NK-92 (cell line): Measurements from ENCODE around the gene WWP2.
"Not testable (repeated sequence)": the region's sequence is repeated elsewhere in the genome, so short reads cannot be mapped to it uniquely, and the experiment has no call there.

Experiments
- DNase-seq: peaks from one replicate; lab custom pipeline; 2025; ENCODE audit not compliant: unreplicated experiment; lab: John Stamatoyannopoulos, UW

Gene WWP2

DNA sequence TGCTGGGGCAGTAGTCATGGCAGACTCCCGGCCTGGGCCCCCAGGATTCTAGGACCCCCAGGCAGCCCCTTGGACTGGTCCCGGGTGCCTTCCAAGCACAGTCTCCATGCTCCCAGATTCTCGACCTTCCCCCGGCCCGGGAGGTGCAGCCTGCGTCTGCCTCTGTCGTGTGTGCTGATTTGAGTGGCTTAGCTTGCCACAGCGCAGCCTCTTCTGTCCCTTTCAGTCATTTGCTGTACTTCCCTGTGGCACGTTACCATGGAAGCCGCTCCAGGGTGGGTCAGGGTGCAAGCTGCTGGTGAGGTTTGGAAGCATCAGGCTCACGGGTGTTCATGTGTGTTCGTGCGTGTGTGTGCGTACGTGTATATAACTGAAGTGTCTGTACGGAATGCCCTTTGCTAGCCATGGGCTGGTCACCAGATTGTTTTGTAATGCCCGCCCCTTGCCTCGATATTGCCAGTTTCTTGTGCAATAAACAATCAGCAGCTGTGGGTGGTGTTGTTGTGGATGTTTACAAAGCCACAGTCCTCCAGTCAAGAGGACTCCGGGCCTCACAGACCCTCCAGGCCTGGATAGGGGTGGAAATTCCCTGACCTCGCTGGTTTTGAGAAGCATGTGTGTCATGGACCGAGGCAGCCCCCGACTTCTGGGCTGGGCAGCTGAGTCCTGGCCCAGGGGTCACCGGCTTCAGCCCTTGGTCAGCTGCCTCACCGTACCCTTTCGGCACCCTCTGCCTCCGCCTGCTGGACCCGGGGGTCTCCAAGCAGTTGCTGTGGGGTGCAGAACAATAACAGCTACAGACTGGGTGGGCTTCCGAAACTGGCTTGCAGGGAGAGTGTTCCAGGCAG lies 179.3 kb downstream of the WWP2 start:
- DNase-seq, result no peak

DNA sequence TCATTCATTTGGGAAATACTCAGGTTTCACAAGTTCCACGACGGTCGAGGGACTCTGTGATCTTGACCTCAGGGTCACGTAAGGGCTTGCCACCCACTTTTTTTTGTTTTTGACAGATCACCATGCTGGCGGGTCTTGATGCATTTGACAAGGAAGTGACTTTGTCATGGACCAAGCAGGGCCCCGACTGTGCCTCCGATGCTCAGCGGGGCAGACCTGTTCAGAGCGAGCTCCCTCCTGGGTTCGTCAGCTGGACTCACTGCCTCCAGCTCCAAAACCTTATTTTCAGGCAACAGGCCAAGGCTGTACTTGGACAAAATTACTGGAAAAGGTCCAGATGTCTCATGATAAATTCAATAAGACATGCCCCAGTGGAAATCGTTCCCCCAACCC lies 180.0 kb downstream of the WWP2 start:
- DNase-seq, result no peak

GRCh38 chr16:69942627-69943170 lies 180.6 kb downstream of the WWP2 start:
- DNase-seq, result no peak

GRCh38 chr16:69943241-69944036 lies 181.3 kb downstream of the WWP2 start:
- DNase-seq, result not testable (repeated sequence)

DNA sequence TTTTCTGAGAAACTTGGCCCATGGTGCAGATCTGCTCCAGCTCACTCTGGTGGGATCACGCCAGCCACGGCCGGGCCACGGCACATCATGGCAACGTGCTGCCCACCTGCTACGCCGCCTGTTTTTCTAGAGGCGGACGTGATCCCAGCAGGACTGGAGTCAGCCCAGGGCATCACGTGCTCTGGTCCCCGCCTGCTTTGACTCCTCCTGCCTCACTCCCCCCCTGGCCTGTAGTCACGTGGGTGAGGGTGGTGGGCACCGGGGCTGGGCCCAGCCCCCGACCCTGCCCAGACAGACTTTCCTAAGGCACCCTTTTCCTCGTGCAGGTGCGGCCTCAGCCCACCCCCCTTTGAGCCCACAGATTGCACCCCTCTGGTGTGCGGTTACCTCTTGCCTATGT lies 188.3 kb downstream of the WWP2 start:
- DNase-seq, result not testable (repeated sequence)

GRCh38 chr16:69951017-69951671 lies 189.0 kb downstream of the WWP2 start, which contains the start of gene CLEC18A:
TSS of gene CLEC18A (plus strand) at chr16:69951334. CDS start at chr16:69951367, 33 bp downstream.
- DNase-seq, result not testable (repeated sequence)

DNA sequence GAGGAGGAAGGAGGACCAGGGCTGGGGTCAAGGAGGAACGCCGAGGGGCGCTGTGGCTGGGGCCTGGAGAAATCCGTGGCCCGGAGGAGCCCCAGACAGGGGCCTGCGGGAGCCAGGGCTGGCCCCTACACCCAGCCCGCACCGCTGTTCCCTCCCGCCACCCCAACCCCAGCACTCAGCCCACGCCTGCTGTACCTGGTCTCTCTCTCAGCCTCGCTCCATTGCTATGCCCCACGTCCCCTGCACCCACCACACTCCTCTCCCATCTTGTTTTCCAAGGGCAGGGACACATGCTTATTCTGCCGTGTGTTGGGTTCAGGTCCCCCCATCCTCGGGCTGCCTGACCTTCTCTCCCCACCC lies 189.5 kb downstream of the WWP2 start:
- DNase-seq, result not testable (repeated sequence)

DNA sequence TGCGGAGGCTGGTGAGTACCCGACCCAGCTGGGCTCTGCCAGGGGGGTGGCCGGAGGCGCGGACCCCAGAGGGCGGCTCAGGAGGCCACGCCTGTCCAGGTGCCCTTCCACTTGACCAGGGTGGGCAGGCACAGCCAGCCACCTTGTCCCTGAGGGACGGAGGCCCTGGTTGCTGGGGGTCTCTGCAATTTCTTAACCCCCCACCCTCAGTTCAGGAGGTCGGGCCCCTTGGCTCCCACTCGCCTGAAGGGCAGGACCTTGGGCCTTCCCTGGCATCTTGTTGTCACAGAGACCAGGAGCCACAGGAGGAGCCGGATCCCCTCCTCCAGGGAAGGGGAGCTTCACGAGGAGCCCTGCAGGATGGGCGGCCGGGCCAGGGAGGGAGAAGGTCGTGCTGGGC lies 190.0 kb downstream of the WWP2 start:
- not testable (repeated sequence) for DNase-seq

GRCh38 chr16:69952572-69953355 lies 190.6 kb downstream of the WWP2 start:
- DNase-seq, result not testable (repeated sequence)

GRCh38 chr16:69954241-69954640 lies 192.1 kb downstream of the WWP2 start:
- not testable (repeated sequence) for DNase-seq

- DNase-seq, result not testable (repeated sequence)
Observed at GRCh38 chr16:69963312-69963711, 201.2 kb downstream of the WWP2 start.

DNA sequence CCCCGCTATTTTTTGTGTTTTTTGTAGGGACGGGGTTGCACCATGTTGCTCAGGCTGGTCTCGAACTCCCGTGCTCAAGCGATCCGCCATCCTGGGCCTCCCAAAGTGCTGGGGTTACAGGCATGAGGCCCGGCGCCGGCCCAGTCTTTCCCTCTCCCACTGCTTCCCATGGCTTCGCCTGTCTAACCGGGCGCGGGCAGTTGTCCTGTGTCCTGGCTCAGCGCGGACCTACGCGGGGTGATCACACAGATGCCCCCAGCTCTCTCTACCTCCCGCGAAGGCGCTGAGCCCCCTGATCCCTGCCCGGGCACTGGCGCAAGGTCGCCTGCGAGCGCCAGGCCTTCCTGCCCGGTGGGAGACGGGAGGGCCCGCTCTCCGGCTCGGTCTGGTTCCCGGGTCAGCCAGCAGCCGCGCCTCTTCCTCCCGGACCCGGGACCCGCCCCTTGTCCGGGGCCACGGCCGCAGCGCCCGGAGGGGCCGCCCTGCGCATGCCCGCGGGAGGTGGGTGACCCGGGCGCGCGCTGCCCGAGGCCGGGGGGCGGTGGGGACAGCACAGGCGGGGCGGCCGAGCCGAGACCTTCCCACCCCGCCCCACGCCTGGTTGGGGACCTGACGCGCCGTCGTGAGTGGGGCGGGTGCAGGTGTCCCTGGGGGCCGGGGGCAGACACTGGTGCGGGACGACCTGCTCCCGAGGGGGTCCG lies 203.0 kb downstream of the WWP2 start:
- DNase-seq, result not testable (repeated sequence)

- DNase-seq, result not testable (repeated sequence)
Observed at GRCh38 chr16:69965661-69966054, 203.5 kb downstream of the WWP2 start.

- DNase-seq, result not testable (repeated sequence)
Observed at GRCh38 chr16:69967688-69968087, 205.6 kb downstream of the WWP2 start.

DNA sequence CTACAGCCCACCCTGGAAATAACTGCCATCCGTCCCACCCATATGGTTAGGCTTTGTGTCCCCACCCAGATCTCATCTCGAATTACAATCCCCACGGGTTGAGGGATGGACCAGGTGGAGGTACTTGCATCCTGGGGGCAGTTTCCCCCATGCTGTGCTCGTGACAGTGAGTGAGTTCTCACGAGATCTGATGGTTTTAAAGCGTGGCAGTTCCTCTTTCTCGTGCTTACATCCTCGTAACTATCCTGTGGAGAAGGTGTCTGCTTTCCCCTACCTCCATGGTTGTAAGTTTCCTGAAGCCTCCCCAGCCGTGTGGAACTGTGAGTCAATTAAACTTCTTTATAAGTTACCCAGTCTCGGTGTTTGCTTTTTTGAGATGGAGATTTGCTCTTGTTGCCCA lies 206.0 kb downstream of the WWP2 start:
- not testable (repeated sequence) for DNase-seq

DNA sequence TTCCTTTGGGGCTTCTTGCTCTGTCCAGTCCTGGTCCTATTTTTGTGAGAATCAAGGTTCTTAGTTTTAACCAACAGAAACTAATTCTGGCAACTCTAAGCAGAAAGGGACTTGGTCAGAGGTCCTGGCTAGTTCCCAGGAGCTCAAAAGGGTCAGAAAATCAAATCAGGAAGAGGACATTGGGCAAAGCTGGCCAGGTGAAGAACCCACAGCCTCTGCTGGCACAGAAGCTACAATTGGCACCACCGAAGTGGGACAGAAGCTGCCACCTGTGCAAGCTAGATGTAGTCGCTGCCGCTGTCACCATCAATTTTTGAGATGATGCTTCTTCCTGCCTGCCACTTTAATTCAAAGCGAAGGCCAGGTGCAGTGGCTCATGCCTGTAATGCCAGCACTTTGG lies 207.5 kb downstream of the WWP2 start:
- not testable (repeated sequence) for DNase-seq

GRCh38 chr16:69972120-69972519 lies 210.0 kb downstream of the WWP2 start:
- not testable (repeated sequence) for DNase-seq

DNA sequence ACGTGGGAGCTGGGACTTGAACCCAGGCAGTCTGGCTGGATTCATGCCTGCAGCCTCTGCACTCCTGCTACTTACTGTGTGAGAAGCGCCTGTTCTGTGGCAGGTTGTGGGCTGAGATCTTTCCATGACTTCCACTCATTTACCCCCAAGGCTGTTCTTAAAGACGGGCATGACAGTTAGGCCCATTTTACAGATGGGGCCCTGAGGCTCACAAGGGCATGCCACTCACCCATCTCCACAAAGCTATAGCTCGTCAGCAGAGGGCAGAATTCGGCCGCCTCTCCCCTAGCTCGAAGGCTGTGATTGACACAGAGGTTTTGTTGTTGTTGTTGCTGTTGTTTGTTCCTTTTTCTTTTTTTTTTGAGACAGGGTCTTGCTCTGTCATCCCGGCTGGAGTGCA lies 210.8 kb downstream of the WWP2 start:
- DNase-seq, result not testable (repeated sequence)

DNA sequence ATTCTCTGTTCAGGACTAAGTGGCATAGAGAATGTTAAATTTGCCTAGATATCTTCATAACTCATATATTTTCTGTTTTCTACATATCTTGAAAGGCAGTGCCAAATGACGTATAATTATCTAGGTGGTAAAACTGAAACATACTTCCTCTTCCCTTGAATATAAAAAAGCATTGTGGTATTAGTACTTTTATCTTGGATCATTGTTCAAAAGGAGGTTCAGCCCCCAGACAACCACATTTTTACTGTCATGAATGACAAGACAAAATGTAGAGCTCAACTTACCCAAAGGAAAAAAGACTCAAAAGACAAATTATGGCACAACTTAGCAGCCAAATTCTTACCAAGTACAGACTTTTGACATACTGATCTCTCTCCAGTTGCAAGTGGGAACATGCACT lies 223.1 kb downstream of the WWP2 start:
- DNase-seq, result not testable (repeated sequence)
